Occipital lobe (tissue), 2 donors: ENCODE data around the gene CACNA1C. TPM values are rescaled to one million over a fixed set of nuclear protein-coding genes. Genes with fewer than 3 reads are reported as not detected.

Experiments
- DNase-seq: peaks from one replicate; lab custom pipeline; 2025; lab: John Stamatoyannopoulos, UW
- total RNA-seq: library from RNA; depleted of rRNA; stranded (reverse); fragments of >200 nt; gene quantifications from one replicate; pipeline ENCODE4 v1.2.3, GENCODE V29; 2014

CACNA1C gene
- 21.4 TPM for total RNA-seq

GRCh38 chr12:2052826-2053678 lies at the start of gene CACNA1C:
Gene CACNA1C (plus strand): TSS chr12:2052987. CDS start chr12:2053563, 576 bp downstream.
- DNase-seq: peak; percentile 69

- DNase-seq: peak; percentile 22
Observed at GRCh38 chr12:2003676-2004112, 49.1 kb upstream of the CACNA1C start.

GRCh38 chr12:2004113-2004929 lies 48.5 kb upstream of the CACNA1C start, which contains the start of gene DCP1B:
Gene DCP1B (minus strand): TSS chr12:2004457. CDS start chr12:2004431, 26 bp downstream.
- peak; percentile 97 for DNase-seq

GRCh38 chr12:2008677-2009076 lies 44.1 kb upstream of the CACNA1C start:
- no peak for DNase-seq

- no peak for DNase-seq
Observed at GRCh38 chr12:2009623-2010022, 43.2 kb upstream of the CACNA1C start.

- DNase-seq: no peak
Observed at GRCh38 chr12:2011643-2012607, 40.9 kb upstream of the CACNA1C start.

GRCh38 chr12:2013086-2013485 lies 39.7 kb upstream of the CACNA1C start:
- DNase-seq: no peak

- DNase-seq: no peak
Observed at GRCh38 chr12:2013527-2014223, 39.1 kb upstream of the CACNA1C start.

- DNase-seq: no peak
Observed at GRCh38 chr12:2014231-2014630, 38.6 kb upstream of the CACNA1C start.

GRCh38 chr12:2016862-2017545 lies 35.8 kb upstream of the CACNA1C start:
- no peak for DNase-seq

- DNase-seq: no peak
Observed at GRCh38 chr12:2017546-2018337, 35.0 kb upstream of the CACNA1C start.

- DNase-seq: no peak
Observed at GRCh38 chr12:2018391-2018790, 34.4 kb upstream of the CACNA1C start.

GRCh38 chr12:2019126-2019525 lies 33.7 kb upstream of the CACNA1C start:
- DNase-seq: no peak

- DNase-seq: no peak
Observed at GRCh38 chr12:2020511-2020910, 32.3 kb upstream of the CACNA1C start.

- DNase-seq: no peak
Observed at GRCh38 chr12:2023365-2023764, 29.4 kb upstream of the CACNA1C start.

- DNase-seq: no peak
Observed at GRCh38 chr12:2027351-2027750, 25.4 kb upstream of the CACNA1C start.

GRCh38 chr12:2029851-2030250 lies 22.9 kb upstream of the CACNA1C start:
- no peak for DNase-seq

- no peak for DNase-seq
Observed at GRCh38 chr12:2032506-2032905, 20.3 kb upstream of the CACNA1C start.
